GM12875 (cell line): ENCODE results near the gene CBX2.

Experiments used
- H3K4me3 ChIP-seq: one replicate; pipeline ENCODE4 v1.5.1; 2011; ENCODE audit warnings: low read depth, low read length, control low read depth
- TF ChIP-seq, protein P1 (sequence below): IDR thresholded peaks from 2 replicates; pipeline ENCODE4 v1.5.1; 2011; ENCODE audit warnings: low read depth, mild to moderate bottlenecking, control low read depth, inconsistent platforms, low read length, moderate library complexity, borderline replicate concordance; ENCODE audit not compliant: insufficient read depth

Gene CBX2

GRCh38 chr17:79738643-79739042, 39.3 kb upstream of the CBX2 start:
- no peak overlapping the region for H3K4me3 ChIP-seq
- TF ChIP-seq, protein P1, sequence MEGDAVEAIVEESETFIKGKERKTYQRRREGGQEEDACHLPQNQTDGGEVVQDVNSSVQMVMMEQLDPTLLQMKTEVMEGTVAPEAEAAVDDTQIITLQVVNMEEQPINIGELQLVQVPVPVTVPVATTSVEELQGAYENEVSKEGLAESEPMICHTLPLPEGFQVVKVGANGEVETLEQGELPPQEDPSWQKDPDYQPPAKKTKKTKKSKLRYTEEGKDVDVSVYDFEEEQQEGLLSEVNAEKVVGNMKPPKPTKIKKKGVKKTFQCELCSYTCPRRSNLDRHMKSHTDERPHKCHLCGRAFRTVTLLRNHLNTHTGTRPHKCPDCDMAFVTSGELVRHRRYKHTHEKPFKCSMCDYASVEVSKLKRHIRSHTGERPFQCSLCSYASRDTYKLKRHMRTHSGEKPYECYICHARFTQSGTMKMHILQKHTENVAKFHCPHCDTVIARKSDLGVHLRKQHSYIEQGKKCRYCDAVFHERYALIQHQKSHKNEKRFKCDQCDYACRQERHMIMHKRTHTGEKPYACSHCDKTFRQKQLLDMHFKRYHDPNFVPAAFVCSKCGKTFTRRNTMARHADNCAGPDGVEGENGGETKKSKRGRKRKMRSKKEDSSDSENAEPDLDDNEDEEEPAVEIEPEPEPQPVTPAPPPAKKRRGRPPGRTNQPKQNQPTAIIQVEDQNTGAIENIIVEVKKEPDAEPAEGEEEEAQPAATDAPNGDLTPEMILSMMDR = no peak

DNA sequence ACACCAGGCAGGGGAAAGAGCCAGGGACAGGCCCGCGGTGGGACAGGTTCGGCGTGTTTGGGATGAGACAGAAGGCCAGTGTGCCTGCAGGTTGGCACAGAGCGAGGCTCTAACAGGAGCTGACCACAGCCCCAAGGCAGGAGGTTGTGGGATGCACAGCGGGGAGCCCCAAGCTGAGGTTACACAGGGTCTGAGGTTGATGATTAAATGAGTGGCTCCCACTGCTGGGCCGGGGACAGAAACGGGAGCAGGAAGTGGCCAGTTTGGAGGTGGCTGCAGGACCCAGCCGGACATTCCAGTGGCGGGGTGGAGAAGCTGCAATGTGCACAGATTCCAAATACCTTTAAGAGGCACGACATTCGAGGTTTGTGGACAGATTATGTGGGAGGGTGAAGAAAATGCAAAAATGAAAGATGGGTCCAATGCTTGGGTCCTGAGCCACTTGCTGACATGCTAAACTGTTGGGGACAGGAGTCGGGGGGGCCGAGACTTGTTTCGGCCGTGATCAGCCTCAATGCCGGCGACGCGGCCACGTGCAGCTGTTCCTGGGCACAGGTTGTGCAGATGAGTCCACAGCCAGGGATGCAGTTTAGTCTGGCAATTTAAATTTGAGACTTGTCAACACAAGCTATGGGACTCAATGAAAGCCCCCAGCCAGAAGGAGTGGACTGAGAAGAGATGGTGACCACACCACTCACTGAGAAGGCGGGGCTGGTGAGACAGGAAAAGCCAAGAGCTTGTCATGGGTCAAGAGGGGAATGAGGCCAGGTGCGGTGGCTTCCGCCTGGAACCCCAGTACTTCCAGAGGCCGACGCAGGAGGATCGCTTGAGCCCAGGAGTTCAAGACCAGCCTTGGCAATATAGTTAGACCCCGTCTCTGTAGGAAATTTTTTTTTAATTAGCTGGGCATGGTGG, 38.5 kb upstream of the CBX2 start:
- H3K4me3 ChIP-seq = no peak overlapping the region
- TF ChIP-seq, protein P1 = no peak

GRCh38 chr17:79740413-79740812, 37.5 kb upstream of the CBX2 start:
- H3K4me3 ChIP-seq = no peak overlapping the region
- TF ChIP-seq, protein P1 = no peak

DNA sequence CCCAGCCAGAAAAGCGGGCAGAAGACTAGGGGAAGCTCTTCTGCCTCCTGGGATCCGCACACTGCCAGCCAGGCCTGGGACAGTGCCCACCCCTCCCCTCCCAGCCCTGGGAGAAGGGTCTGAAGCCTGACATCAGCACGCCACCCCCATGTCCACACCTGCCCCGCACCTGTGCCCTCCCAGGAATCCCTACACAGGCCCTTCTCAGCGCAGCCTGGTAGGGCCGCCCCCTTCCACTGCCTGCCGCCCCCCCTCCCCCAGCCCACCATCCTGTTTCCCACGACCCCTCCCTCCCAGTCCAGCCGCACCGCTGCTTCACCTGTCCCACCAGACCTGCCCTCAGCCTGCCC, 36.6 kb upstream of the CBX2 start:
- TF ChIP-seq, protein P1 = no peak

GRCh38 chr17:79741751-79742588, 36.0 kb upstream of the CBX2 start:
- TF ChIP-seq, protein P1 = peak; percentile 94
- no peak overlapping the region for H3K4me3 ChIP-seq

More for the DNA sequence above, 36.6 kb upstream of the CBX2 start:
- H3K4me3 ChIP-seq = no peak overlapping the region

GRCh38 chr17:79742589-79742918, 35.4 kb upstream of the CBX2 start:
- TF ChIP-seq, protein P1 = no peak
- H3K4me3 ChIP-seq = no peak overlapping the region

DNA sequence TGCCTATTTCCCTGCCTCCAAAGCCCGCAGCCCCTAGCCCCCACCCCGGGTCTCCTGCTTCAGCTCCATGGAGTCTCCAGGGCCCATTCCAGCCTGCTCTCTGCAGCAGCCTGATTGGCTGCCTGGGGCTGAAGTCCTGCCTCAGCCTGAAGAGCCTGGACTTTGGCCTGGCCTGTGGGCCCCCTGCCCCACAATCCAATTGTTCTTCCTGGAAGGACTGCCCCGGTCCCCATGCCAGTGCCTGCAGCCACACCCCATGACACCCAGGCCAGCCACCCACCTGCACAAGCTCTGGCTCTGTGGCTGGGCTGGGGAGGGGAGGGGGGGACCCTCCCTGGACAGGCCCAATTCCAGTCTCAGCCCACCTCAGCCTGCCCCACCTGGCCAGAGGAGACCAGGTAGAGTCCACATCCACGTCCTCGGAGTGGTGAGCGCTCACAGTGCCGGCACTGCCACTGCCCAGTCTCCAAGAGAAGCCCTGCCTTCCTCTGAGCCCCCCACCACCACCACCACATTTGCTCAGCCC, 34.9 kb upstream of the CBX2 start:
- TF ChIP-seq, protein P1 = no peak
- H3K4me3 ChIP-seq = no peak overlapping the region
